GM19455 (cell line): ENCODE data around the gene NTN4.
"Not testable (repeated sequence)": the region's sequence is repeated elsewhere in the genome, so short reads cannot be mapped to it uniquely, and the experiment has no call there.

Experiments used
- ATAC-seq: cut with Tn5 transposase; IDR thresholded peaks from one replicate; pipeline ENCODE4 v1.9.1; 2021; ENCODE audit not compliant: unreplicated experiment

NTN4 gene

GRCh38 chr12:95671265-95671664, 119.3 kb downstream of the NTN4 start:
- ATAC-seq, result no peak

DNA sequence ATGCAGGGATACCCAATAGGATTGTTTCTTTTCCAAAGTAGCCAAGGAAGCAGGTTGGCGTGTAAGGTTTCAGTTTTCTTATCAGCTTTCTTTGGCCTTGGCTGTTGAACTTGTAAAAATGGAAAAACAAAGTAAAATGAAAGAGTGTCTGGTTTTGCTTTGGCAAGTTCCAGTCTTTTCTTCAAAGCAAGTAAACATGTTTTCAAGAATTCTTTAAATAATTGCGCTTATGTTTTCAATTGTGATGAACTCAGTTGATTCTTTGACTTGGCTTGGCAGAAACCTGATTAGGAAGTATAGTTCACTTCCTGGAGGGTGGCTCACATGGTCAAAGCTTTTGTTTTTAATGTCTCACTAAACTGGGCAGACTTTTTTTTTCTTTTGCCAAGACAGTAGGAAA, 127.0 kb downstream of the NTN4 start:
- no peak for ATAC-seq

GRCh38 chr12:95661360-95661759, 129.2 kb downstream of the NTN4 start:
- ATAC-seq, result no peak

DNA sequence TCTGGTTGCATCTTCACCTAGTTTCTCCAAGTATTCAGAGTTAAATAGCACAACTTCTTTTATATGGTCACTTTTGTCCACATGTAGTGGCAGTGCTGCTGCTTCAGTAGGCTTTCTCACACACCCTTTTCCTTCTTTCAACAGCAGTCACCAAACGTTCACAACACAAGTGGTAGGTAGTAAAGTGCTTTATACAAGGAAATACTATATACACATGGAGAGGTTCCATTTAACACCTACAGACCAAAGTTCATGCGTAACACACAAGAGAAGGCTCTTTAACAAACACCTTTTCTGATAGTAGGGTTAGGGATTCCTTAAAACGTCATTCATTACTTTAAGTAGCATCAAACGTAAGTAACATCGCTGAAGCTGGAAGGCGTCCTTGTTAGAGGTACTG, 132.2 kb downstream of the NTN4 start:
- ATAC-seq, result no peak

DNA sequence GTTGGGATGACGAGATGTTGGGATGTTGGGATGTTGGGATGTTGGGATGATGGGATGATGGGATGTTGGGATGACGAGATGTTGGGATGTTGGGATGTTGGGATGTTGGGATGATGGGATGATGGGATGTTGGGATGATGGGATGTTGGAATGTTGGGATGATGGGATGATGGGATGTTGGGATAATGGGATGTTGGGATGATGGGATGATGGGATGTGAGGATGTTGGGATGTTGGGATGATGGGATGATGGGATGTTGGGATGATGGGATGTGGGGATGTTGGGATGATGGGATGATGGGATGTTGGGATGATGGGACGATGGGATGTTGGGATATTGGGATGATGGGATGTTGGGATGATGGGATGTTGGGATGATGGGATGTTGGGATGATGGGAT, 135.9 kb downstream of the NTN4 start:
- ATAC-seq, result not testable (repeated sequence)

DNA sequence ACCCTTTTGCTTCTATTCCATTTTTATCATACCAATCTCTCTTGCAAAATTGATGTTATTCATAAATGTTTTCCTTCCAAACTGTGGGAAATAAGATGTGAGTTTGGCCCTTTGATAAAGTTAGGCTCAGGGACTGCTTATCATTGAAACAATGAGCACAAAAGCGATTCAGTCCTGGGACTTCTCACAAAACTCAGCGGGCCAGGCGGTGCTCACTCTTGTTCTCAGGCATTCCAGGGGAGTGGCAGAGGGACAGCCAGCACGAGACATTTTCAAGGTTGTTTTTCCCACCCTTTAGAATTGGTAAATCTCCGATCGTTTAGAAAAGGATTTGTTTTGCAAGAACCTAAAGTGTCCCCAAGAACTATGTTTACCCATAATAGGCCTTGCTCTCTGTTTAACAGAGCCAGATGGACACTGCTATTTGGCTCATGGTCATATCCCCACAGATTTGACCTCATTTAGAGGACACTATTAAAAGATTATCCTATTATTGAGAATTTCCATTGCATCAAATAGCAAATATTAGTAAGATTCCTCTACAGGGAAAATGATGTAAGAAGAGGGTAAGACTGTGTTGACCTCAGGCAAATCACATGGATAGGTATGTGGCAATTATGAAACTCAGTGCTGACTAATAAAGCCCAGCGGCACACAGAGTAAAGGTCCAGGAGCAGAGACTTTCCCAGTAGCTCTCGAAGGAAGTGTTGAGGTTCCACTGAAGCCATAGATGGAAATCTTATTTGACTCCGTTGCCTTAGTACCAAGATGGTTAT, 136.6 kb downstream of the NTN4 start:
- no peak for ATAC-seq

DNA sequence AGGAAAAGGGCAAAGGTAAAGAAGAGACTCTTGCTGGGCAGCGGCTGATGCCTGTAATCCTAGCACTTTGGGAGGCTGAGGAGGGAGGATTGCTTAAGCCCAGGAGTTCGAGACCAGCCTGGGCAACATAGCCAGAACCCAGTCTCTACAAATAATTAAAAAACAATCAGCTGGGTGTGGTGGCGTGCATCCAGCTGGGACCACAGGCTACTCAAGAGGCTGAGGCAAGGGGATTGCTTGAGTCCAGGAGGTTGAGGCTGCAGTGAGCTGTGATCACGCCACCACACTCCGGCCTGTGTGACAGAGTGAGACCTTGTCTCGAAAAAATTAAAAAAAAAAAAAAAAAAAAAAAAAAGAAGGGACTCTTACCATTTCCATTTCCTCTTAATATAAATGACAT, 138.9 kb downstream of the NTN4 start:
- ATAC-seq, result no peak

- no peak for ATAC-seq
Observed at GRCh38 chr12:95648990-95649791, 141.4 kb downstream of the NTN4 start.

DNA sequence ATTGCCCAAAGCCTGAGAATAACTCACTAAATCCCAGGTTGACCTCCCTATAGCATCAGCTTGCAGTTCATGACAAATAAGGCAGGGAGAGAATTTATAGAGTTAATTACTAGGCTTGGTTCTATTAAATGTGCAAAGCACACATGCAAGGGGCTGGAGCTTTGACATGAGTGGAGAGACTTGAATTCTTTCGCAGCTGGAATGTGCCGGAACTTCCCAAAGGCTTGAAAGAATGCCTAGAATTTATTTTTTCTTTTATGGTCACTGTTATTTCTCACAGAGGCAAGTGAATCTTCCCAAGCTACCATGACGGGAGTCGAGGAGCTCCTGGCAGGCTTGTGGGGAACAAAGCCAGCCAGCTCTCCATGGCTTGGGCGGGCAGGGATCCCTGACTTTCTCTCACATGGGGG, 143.8 kb downstream of the NTN4 start:
- ATAC-seq, result no peak

DNA sequence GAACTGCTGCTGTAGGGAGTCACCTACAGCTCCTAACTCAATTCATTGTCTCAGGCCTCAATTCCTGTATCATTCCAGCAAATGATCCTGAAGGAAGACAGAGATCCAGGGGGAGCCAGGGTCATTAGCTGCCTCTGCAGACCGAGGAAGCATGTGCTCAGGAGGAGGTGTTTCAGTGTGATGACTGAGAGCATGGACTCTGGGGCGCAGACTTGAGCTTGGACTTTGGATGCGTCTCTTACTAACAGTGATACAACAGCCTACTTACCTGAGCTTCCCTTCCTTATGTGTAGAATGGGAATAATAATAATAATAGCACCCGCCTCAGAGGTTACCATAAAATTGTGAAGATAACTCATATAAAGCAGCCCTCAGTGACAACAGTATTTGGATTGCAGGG, 147.3 kb downstream of the NTN4 start:
- ATAC-seq, result no peak

GRCh38 chr12:95642583-95642982, 148.0 kb downstream of the NTN4 start:
- ATAC-seq, result no peak

DNA sequence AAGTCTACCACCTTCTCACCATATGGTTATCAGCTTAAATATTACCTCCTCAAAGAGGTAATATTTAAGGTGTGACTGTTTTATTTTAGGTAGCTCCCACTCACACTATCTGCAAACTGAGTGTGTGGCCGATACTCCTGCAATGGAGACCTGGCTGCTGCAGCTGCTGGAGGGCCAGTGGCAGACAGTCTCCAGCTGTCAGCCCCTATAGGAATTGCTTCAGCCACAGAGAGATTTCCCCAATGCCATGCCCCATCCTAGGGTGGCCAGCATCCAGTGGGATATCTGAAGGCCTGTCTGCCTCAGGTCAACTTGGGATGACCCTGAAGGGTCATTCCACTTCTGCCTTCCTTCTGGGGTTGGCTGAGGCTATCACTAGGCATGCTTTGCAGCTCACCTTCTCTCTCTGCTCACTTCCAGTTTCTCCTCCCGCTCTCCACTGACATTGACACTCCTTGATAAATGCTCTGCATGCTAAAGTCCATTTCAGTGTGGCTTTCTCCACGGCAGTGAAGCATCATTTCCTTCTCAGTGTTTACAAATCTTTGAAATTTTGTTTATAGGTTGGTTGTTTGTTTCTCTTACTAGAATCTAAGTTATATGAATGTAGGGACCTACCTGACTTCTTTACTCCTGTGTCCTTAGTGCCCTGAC, 149.1 kb downstream of the NTN4 start:
- no peak for ATAC-seq

DNA sequence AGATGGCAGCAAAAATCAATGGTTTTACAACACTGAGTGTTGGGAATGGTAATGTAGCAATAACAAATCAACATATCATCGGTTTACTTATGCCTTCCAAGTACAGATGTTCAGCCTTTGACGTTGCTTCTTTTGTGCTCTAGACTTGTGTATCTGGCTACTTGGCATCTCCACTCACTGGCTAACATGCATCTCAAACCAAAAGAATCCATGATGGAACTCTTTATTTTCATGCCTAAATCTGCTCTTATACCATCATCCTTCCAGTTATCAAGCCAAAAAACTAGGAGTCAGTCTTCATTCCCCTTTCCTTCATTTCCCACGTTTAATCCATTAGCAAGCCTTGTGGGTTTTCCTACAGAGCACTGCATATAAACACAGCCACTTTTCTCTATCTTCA, 150.0 kb downstream of the NTN4 start:
- ATAC-seq, result no peak

GRCh38 chr12:95637471-95638155, 153.0 kb downstream of the NTN4 start:
- no peak for ATAC-seq

GRCh38 chr12:95637010-95637409, 153.6 kb downstream of the NTN4 start:
- no peak for ATAC-seq

GRCh38 chr12:95634622-95635621, 155.6 kb downstream of the NTN4 start:
- no peak for ATAC-seq

GRCh38 chr12:95633732-95634465, 156.7 kb downstream of the NTN4 start:
- ATAC-seq, result no peak

DNA sequence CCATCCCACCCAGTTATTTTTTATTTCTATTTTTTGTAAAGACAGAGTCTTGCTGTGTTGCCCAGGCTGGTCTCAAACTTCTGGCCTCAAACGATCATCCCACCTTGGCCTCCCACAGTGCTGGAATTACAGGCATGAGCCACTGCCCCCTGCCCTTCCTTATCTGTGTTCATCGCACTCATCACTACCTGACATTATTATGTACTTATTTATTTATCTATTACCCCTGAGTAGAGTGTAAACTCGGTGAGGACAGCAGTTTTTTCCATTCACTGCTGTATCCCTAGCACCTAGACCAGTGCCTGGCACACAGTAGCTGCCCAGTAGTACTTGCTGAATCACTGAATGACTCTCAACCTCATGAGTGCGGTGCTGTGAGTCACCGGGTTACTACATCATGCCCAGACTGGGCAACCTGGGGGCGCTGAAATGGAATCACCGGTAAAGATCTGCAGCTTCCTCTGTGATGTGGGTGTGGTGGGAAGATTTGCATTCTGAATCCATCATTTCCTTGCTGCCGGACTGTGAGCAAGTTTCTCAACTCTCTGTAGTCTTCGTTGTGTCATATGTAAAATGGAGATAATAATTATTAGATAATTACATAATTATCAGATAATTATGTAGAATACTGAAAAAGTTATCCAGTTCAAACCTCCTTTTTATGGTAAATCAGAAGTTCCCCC, 157.4 kb downstream of the NTN4 start:
- ATAC-seq, result no peak

GRCh38 chr12:95630496-95630895, 160.1 kb downstream of the NTN4 start:
- ATAC-seq, result no peak
